ENCODE measurements around the gene FGF22.

- TF ChIP-seq CTCF (IDR thresholded peaks at IDR 0.05; ENCODE audit: poor library complexity, severe bottlenecking), result no peak
- no peak for TF ChIP-seq REST (IDR thresholded peaks at IDR 0.05; ENCODE audit: borderline replicate concordance)
- no peak for TF ChIP-seq POLR2AphosphoS5 (IDR thresholded peaks at IDR 0.05)
- no peak for TF ChIP-seq EZH2 (IDR thresholded peaks at IDR 0.05; ENCODE audit: borderline replicate concordance, insufficient read depth, low read length, poor library complexity, severe bottlenecking)
- TF ChIP-seq EP300 (conservative IDR thresholded peaks at IDR 0.05; ENCODE audit: poor library complexity, severe bottlenecking), result no peak
- TF ChIP-seq TAF1 (IDR thresholded peaks at IDR 0.05; ENCODE audit: low read depth), result no peak
- no peak for TF ChIP-seq MXI1 (conservative IDR thresholded peaks at IDR 0.05; ENCODE audit: poor library complexity, severe bottlenecking)
- TF ChIP-seq SMC3 (conservative IDR thresholded peaks at IDR 0.05; ENCODE audit: poor library complexity), result no peak
- TF ChIP-seq RAD21 (conservative IDR thresholded peaks at IDR 0.05), result no peak
Observed at GRCh38 chr19:609004-609346, 30.7 kb upstream of the FGF22 start.
